Epithelial cell of alveolus of lung (primary cell): Measurements from ENCODE around the gene SLC16A7. TPM values are rescaled to one million over a fixed set of nuclear protein-coding genes. Genes with fewer than 3 reads are reported as not detected.

Source experiments
- total RNA-seq: library from RNA; depleted of rRNA; stranded (reverse); fragments of >200 nt; gene quantifications from 2 replicates; pipeline ENCODE4 v1.2.1, GENCODE V29; 2015

Gene SLC16A7
- 31.9 and 46.9 TPM in 2 replicates for total RNA-seq

DNA sequence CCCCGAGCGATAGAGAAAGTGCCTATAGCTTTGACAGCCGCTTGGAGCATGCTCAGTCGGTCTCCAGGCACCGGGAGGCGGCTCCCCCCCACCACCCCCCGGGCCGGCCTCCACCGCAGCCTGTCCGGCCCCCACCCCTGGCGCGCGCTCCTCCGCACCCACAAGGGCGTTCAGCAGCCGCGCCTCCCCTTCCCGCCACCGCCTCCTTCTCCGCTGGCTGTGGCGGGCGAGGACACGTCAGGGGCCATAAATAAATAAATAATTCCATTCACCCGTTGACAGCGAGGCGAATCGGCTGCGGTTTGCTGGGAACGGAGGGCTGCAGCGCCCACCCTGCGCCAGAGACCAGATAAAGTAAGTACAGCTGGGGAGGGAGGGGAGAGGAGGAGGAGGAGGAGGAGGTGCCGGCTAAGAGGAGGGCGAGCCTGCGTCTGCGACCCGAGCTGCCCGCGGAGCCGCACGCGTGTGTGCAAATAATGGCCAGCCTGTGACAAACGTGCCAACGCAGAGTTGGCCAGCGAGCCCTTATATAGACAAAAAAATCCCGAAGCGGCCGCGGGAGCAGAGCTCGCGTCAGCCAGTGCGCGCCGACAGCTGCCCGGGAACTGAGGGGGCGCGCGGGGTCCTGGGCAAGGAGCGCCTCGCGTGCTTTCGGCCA, at the start of gene SLC16A7:
Gene SLC16A7 (plus strand): TSS at position 147 of the 658 bp plus-strand sequence. CDS start 108,773 bp downstream, outside the sequence.

